GM06990 (cell line): Measurements from ENCODE around the gene ETFB.
A peak's percentile ranks its signal among the peaks of the same experiment; 100 is the strongest.

ENCODE experiments used
- DNase-seq: peaks from one replicate; pipeline ENCODE4 v3.0.0-alpha.2; 2011; ENCODE audit not compliant: insufficient read length; ENCODE audit errors: extremely low read depth
- H3K27me3 ChIP-seq: replicated peaks from 2 replicates; pipeline ENCODE4 v1.6.0; 2011; ENCODE audit warnings: low read length; ENCODE audit not compliant: control insufficient read depth, insufficient read depth
- H3K36me3 ChIP-seq: 2 replicates; pipeline ENCODE4 v1.5.1; 2011; ENCODE audit warnings: low read length; ENCODE audit not compliant: control insufficient read depth, insufficient read depth
- H3K4me3 ChIP-seq: replicated peaks from 2 replicates; pipeline ENCODE4 v1.5.1; 2011; ENCODE audit warnings: low read depth, mild to moderate bottlenecking, control low read depth, low read length
- TF ChIP-seq, protein P1 (sequence below): IDR thresholded peaks from 2 replicates; pipeline ENCODE4 v1.5.1; 2011; ENCODE audit warnings: low read length, control low read depth, mild to moderate bottlenecking, inconsistent platforms; ENCODE audit not compliant: insufficient read depth, poor library complexity, severe bottlenecking

The ETFB gene

GRCh38 chr19:51380379-51380778 is 14.2 kb upstream of the ETFB start:
- H3K4me3 ChIP-seq: no peak overlapping the region
- no peak for DNase-seq
- TF ChIP-seq, protein P1, sequence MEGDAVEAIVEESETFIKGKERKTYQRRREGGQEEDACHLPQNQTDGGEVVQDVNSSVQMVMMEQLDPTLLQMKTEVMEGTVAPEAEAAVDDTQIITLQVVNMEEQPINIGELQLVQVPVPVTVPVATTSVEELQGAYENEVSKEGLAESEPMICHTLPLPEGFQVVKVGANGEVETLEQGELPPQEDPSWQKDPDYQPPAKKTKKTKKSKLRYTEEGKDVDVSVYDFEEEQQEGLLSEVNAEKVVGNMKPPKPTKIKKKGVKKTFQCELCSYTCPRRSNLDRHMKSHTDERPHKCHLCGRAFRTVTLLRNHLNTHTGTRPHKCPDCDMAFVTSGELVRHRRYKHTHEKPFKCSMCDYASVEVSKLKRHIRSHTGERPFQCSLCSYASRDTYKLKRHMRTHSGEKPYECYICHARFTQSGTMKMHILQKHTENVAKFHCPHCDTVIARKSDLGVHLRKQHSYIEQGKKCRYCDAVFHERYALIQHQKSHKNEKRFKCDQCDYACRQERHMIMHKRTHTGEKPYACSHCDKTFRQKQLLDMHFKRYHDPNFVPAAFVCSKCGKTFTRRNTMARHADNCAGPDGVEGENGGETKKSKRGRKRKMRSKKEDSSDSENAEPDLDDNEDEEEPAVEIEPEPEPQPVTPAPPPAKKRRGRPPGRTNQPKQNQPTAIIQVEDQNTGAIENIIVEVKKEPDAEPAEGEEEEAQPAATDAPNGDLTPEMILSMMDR: no peak
- H3K36me3 ChIP-seq: no peaks in the 10 kb centered on the region
- no peaks in the 10 kb centered on the region for H3K27me3 ChIP-seq

GRCh38 chr19:51377422-51377821 is 11.2 kb upstream of the ETFB start:
- TF ChIP-seq, protein P1: no peak
- Histone ChIP-seq H3K4me3 (no peak overlapping the region), H3K27me3 (no peaks in the 10 kb centered on the region), H3K36me3 (no peaks in the 10 kb centered on the region)
- no peak for DNase-seq

DNA sequence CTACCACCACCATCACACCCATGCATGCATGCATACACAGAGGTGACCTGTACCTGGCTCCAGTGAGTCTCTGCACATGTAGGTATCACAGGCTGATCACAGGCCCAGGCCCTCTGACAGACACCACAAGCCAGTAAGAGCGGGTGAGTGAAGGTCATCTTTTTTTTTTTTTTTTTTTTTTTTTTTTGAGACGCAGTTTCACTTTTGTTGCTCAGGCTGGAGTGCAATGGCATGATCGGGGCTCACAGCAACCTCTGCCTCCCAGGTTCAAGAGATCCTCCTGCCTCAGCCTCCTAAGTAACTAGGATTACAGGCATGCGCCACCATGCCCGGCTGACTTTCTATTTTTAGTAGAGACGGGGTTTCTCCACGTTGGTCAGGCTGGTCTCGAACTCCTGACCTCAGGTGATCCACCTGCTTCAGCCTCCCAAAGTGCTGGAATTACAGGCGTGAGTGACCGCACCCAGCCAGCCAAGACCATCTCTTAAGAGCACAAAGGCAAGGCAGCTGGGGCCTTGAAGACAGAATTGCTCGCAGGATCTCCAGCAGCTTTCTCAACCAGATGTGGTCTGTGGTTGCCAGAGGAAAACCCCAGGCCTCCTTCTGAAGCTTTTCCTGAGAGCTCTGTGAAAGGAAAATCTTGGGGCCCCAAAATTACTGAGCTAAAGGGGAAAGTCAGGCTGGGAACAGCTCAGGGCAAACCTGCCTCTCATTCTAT is 9.5 kb upstream of the ETFB start:
- Histone ChIP-seq H3K27me3 (no peaks in the 10 kb centered on the region), H3K4me3 (no peak overlapping the region), H3K36me3 (no peaks in the 10 kb centered on the region)
- TF ChIP-seq, protein P1: no peak
- DNase-seq: peak; percentile 48

DNA sequence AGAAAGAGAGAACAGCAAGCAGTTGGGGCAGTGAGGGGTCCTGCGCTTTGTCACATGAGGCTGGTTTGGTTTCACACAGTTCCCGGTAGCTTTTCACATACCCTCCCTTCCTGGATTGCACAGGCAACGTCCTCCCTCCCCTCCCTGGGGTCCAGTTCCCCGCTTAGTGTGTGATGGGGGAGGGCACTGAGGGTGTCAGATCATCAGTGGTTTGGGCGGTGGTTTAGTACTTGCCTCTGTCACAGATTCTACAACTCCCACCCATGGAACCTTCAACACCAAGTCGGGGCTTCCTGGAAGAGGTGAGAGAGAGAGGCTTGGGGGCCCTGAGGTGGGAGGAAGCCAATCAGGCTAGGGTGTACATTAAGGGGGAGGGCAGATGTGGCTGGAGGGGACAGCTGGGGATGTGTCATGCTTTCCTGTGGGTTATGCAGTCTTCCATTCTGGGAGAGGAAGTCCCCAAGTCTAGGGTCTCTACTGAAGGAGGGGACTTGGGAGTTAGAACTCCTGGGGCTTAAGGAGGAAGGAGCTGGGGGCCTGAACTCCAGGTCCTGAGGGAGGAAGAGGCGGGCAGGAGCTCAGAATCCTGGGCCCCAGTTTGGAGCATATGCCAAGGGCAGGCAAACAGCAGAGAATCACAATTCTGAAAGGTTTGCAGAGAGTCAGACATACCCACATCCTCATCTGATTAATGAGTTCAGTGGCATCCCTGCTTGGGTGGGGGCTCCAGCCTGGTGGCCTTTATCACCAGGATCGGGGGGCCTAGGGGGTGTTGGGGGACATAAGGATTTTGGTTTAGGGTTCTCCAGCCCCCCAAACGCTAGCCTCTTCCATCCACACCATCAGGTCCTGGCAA is 6.7 kb upstream of the ETFB start, which contains the start of gene NKG7:
NKG7 (minus strand) TSS at position 6 of the 856 bp plus-strand sequence. CDS start 119 bp downstream, outside the sequence.
- no peak within 1 kb of the TSS for H3K4me3 ChIP-seq
- H3K36me3 ChIP-seq: no peaks in the 10 kb centered on the region
- peak; percentile 68 for DNase-seq
- H3K27me3 ChIP-seq: no peaks in the 10 kb centered on the region
- TF ChIP-seq, protein P1: no peak

GRCh38 chr19:51372021-51372648 is 5.9 kb upstream of the ETFB start:
- Histone ChIP-seq H3K4me3 (no peak overlapping the region), H3K36me3 (no peaks in the 10 kb centered on the region), H3K27me3 (no peaks in the 10 kb centered on the region)
- no peak for DNase-seq
- TF ChIP-seq, protein P1: no peak
